ENCODE data around the gene ARHGEF4.

DNA sequence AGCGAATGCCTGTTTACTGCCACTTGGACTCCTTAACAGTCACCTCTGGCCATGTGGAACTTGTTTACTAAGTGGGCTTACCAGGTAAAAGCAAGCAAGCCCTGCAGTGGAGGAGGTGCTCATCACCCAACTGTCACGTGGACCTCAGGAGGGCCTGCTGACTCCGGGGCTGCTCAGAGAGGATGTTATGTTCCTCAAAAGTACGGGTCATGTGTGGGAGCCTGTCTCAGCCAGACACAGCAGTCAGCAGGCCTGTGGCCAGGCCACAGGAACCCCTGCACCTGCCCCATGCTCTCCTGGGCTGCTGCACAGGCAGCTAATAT, 45.1 kb upstream of the ARHGEF4 start:
- TF ChIP-seq HDAC6 (IDR thresholded peaks at IDR 0.05; ENCODE audit: unreplicated experiment) (no peak), EZH2 (IDR thresholded peaks at IDR 0.05; ENCODE audit: borderline replicate concordance, control insufficient read depth, low read depth, low read length) (no peak), CREB1 (IDR thresholded peaks at IDR 0.05; ENCODE audit: low read depth) (no peak), POLR2A (IDR thresholded peaks at IDR 0.05; ENCODE audit: low read depth, low read length) (no peak), ATF7 (IDR thresholded peaks at IDR 0.05; ENCODE audit: low read depth) (no peak), HDGF (IDR thresholded peaks at IDR 0.05) (no peak), ETV6 (conservative IDR thresholded peaks at IDR 0.05 in 1 of 2, IDR thresholded peaks at IDR 0.05 in 1 of 2; ENCODE audit: borderline replicate concordance in 1 of 2, low read depth in 1 of 2) (no peak)
- TF ChIP-seq, protein P1, sequence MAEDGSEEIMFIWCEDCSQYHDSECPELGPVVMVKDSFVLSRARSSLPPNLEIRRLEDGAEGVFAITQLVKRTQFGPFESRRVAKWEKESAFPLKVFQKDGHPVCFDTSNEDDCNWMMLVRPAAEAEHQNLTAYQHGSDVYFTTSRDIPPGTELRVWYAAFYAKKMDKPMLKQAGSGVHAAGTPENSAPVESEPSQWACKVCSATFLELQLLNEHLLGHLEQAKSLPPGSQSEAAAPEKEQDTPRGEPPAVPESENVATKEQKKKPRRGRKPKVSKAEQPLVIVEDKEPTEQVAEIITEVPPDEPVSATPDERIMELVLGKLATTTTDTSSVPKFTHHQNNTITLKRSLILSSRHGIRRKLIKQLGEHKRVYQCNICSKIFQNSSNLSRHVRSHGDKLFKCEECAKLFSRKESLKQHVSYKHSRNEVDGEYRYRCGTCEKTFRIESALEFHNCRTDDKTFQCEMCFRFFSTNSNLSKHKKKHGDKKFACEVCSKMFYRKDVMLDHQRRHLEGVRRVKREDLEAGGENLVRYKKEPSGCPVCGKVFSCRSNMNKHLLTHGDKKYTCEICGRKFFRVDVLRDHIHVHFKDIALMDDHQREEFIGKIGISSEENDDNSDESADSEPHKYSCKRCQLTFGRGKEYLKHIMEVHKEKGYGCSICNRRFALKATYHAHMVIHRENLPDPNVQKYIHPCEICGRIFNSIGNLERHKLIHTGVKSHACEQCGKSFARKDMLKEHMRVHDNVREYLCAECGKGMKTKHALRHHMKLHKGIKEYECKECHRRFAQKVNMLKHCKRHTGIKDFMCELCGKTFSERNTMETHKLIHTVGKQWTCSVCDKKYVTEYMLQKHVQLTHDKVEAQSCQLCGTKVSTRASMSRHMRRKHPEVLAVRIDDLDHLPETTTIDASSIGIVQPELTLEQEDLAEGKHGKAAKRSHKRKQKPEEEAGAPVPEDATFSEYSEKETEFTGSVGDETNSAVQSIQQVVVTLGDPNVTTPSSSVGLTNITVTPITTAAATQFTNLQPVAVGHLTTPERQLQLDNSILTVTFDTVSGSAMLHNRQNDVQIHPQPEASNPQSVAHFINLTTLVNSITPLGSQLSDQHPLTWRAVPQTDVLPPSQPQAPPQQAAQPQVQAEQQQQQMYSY (CRISPR knock-in tag; IDR thresholded peaks at IDR 0.05), result no peak
- TF ChIP-seq, protein P2, sequence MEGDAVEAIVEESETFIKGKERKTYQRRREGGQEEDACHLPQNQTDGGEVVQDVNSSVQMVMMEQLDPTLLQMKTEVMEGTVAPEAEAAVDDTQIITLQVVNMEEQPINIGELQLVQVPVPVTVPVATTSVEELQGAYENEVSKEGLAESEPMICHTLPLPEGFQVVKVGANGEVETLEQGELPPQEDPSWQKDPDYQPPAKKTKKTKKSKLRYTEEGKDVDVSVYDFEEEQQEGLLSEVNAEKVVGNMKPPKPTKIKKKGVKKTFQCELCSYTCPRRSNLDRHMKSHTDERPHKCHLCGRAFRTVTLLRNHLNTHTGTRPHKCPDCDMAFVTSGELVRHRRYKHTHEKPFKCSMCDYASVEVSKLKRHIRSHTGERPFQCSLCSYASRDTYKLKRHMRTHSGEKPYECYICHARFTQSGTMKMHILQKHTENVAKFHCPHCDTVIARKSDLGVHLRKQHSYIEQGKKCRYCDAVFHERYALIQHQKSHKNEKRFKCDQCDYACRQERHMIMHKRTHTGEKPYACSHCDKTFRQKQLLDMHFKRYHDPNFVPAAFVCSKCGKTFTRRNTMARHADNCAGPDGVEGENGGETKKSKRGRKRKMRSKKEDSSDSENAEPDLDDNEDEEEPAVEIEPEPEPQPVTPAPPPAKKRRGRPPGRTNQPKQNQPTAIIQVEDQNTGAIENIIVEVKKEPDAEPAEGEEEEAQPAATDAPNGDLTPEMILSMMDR (IDR thresholded peaks at IDR 0.05 in 2 of 3, conservative IDR thresholded peaks at IDR 0.05 in 1 of 3; ENCODE audit: control insufficient read depth in 2 of 3, extremely low read depth in 1 of 3, insufficient read depth in 1 of 3, low read depth in 3 of 3, low read length in 3 of 3), result no peak
